Adrenal gland (tissue), 12 donors: Measurements from ENCODE around the gene SORBS2. TPM values are rescaled to one million over a fixed set of nuclear protein-coding genes. Genes with fewer than 3 reads are reported as not detected.

Source experiments
- DNase-seq, 7 donors: peaks; one replicate each; pipeline ENCODE4 v3.0.0-alpha.2; 2019 to 2020
- H3K27ac ChIP-seq, 5 donors: fragments of 200-600 bp; sonication (generic) in 4 of 5; 1 replicate in 3 of 5; 2 replicates in 2 of 5; pipeline versions ENCODE4 v1.5.1 to v1.8.0; 2016 to 2020; ENCODE audit warnings: mild to moderate bottlenecking in 1 of 5
- H3K27me3 ChIP-seq: fragments of 200-600 bp; 2 replicates; pipeline ENCODE4 v1.8.0; 2021
- H3K36me3 ChIP-seq, 2 donors: fragments of 200-600 bp; replicated peaks in 1 of 2; 1 replicate in 1 of 2; 2 replicates in 1 of 2; pipeline versions ENCODE4 v1.5.1 to v1.8.0; 2018 to 2022
- H3K4me1 ChIP-seq, 2 donors: fragments of 200-600 bp; replicated peaks in 1 of 2; 1 replicate in 1 of 2; 2 replicates in 1 of 2; pipeline versions ENCODE4 v1.5.1 to v1.8.0; 2018 to 2021
- H3K4me3 ChIP-seq, 4 donors: fragments of 200-600 bp; sonication (generic) in 3 of 4; one replicate each; pipeline ENCODE4 v1.5.1; 2016 to 2018
- H3K9me3 ChIP-seq, 3 donors: fragments of 200-600 bp; sonication (generic) in 1 of 3; replicated peaks in 1 of 3; 1 replicate in 2 of 3; 2 replicates in 1 of 3; pipeline versions ENCODE4 v1.5.1 to v1.8.0; 2016 to 2021
- POLR2A ChIP-seq, 2 donors: fragments of 450-650 bp; IDR thresholded peaks; one replicate each; pipeline ENCODE4 v1.6.1; 2017; ENCODE audit warnings: antibody characterized with exemption in 2 of 2, mild to moderate bottlenecking in 2 of 2, moderate library complexity in 1 of 2
- WGBS, 4 donors: extraction: QIAGEN DNeasy Blood & Tissue Kit in 2 of 4; methylation state at CpG; one replicate each; pipeline versions ENCODE4 v1.1.5 to v1.1.7; 2013 to 2017; 5-methylcytosine and 5-hydroxymethylcytosine counted together
- intact Hi-C, 2 donors: fragments of 100-400 bp; cut with DNase I; formaldehyde crosslinking; loops; one replicate each; pipeline versions ENCODE4 v1.14.1 to v1.15.0; 2022 to 2023
- polyA plus RNA-seq, 3 donors: library from polyadenylated mRNA; stranded (reverse); fragments of 200-250 nt in 2 of 3; fragments of 350-450 nt in 1 of 3; fragmentation: Illumina TruSeq in 1 of 3; extraction: RNeasy Lipid Tissue Mini Kit (QIAGEN cat#74804) in 1 of 3; gene quantifications; one replicate each; pipeline ENCODE4 v1.2.3, GENCODE V29; 2013 to 2014
- total RNA-seq, 9 donors: library from RNA; depleted of rRNA in 4 of 9; stranded (reverse); fragments of >200 nt in 4 of 9; fragments of 120-200 nt in 1 of 9; fragmentation: NEBNext Ultra II Directional in 1 of 9; extraction: Animal tissue kit (Norgen Biotek cat#: 25700) in 1 of 9; gene quantifications; one replicate each; pipeline versions ENCODE4 v1.1.0 to v1.2.4, GENCODE V29; 2013 to 2023
- TF ChIP-seq, protein P1 (sequence below), 6 experiments: fragments of 450-650 bp in 4 of 6; fragments of 200-600 bp in 2 of 6; sonication (generic) in 1 of 6; IDR thresholded peaks; 1 replicate in 5 of 6; 2 replicates in 1 of 6; pipeline versions ENCODE4 v1.5.1 to v1.8.0; 2016 to 2021; ENCODE audit warnings: antibody characterized with exemption in 6 of 6, mild to moderate bottlenecking in 2 of 6, moderate library complexity in 1 of 6
- donor health status: healthy with polysubstance abuse.
- donor health status: Bipolar disorder and iron deficiency.
- donor health status: DM: yes; HTN: yes; CAD: no.
- donor health status: DM: no; HTN: no; CAD: no.
- donor health status: DM: no; HTN: no; CAD: no.
- donor health status: DM: yes; HTN: yes; CAD: no.

SORBS2 gene
- total and polyA plus RNA-seq, 12 donors, result 126 to 875 (median 582) TPM

DNA sequence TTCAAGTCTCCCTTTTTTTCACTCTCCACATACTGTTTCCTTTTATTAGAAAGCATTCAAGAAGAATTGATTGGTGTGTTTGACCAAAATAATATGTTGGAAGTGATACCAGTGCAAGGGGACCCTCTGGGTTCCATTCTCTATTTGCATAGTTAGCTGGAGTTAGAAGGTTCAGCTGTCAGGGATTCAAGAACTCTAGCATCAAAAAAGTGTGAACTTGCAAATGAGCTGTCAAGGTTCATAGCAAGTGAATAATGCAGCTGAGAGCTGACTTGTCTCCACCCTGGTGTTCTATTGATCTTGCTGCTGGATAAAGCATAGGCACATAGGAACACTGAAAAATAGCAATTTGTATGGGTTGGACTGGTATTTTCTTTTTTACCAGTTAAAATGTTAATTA, 73.2 kb downstream of the SORBS2 start:
- Histone ChIP-seq H3K27ac (peak overlapping the region; percentile 14 to 79 (median 66)), H3K4me1 (peaks cover 56 to 83% of the 10 kb centered on the region in 2 donors), H3K9me3 (no peaks in the 10 kb centered on the region), H3K36me3 (peaks cover 0 to 2% of the 10 kb centered on the region in 2 donors), H3K27me3 (no peaks in the 10 kb centered on the region), H3K4me3 (no peak overlapping the region)
- TF ChIP-seq POLR2A (IDR thresholded peaks at IDR 0.05), result no peak
- TF ChIP-seq, protein P1, sequence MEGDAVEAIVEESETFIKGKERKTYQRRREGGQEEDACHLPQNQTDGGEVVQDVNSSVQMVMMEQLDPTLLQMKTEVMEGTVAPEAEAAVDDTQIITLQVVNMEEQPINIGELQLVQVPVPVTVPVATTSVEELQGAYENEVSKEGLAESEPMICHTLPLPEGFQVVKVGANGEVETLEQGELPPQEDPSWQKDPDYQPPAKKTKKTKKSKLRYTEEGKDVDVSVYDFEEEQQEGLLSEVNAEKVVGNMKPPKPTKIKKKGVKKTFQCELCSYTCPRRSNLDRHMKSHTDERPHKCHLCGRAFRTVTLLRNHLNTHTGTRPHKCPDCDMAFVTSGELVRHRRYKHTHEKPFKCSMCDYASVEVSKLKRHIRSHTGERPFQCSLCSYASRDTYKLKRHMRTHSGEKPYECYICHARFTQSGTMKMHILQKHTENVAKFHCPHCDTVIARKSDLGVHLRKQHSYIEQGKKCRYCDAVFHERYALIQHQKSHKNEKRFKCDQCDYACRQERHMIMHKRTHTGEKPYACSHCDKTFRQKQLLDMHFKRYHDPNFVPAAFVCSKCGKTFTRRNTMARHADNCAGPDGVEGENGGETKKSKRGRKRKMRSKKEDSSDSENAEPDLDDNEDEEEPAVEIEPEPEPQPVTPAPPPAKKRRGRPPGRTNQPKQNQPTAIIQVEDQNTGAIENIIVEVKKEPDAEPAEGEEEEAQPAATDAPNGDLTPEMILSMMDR (IDR thresholded peaks at IDR 0.05), result no peak
- intact Hi-C loops, result no loop called here
- no peak for DNase-seq

DNA sequence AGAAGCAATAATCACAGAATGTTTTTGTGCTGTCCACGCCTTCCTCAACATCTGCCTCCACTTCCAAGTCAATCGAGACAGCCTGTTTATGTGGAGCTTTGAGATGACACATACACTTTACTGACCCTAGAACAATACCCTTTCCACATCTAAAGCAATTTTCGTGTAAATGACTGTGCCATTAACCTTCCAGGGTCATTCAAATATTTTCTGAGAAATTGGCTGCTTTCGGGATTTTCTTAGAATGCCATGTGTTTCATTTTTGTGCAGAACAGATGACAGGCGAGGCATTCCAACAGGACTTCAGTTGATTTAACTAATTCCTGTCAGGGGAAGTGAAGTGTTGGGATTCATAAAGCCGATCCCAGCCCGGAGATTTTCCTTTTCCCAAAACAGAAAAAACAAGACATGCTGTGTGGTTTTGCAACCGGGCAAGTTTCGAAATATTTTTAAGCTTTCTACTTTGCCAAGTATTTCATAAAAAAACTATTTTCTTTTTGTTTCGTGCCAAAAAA, 73.9 kb downstream of the SORBS2 start:
- H3K4me1 ChIP-seq, result peaks cover 53 to 78% of the 10 kb centered on the region in 2 donors
- no peaks in the 10 kb centered on the region for H3K27me3 ChIP-seq
- H3K27ac ChIP-seq, result peak overlapping the region; percentile 40 to 91 (median 71)
- 12 to 17% (median 15%) methylated on average over 10 of the region's 10 CpGs for WGBS, 4 donors
- H3K9me3 ChIP-seq, result no peaks in the 10 kb centered on the region
- peak in 6 of 7 donors; percentile 55 to 82 (median 64) for DNase-seq
- no peak for TF ChIP-seq POLR2A (IDR thresholded peaks at IDR 0.05)
- TF ChIP-seq, protein P1 (IDR thresholded peaks at IDR 0.05), result no peak
- peak overlapping the region in 1 of 4 donors; percentile 4 for H3K4me3 ChIP-seq
- intact Hi-C loops, result no loop called here
- peaks cover 0 to 7% of the 10 kb centered on the region in 2 donors for H3K36me3 ChIP-seq

DNA sequence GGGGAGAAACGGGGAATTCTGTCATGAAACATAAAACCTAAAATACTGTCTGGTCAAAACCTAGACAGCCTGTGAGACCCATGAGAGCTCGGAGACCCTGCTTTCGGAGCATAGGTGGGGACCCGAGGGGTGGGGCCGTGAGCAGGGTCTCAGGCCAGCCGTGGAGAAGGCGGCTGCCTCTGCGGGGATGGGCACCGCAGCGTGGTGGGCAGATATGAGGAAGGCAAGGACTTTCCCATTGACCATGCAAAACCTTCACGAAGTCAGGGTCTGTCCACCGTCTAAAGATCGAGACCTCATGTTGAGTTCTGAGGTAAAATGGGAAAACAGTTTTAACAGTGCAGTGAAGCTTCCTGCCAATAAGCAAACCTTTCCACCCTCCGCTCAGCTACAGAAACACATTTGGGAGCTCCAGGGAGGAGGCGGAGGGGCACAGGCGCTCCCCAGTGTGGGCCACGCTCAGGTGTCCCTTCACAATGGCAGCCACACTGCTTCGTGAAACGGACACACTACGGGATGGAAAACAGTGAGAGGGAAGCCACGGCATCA, 74.4 kb downstream of the SORBS2 start:
- 64 to 74% (median 71%) methylated on average over 21 of the region's 21 CpGs for WGBS, 4 donors
- intact Hi-C loops, result no loop called here
- Histone ChIP-seq H3K4me3 (peak overlapping the region in 1 of 4 donors; percentile 4), H3K36me3 (peaks cover 0 to 7% of the 10 kb centered on the region in 2 donors), H3K27ac (peak overlapping the region; percentile 40 to 91 (median 71)), H3K27me3 (no peaks in the 10 kb centered on the region), H3K4me1 (peaks cover 47 to 73% of the 10 kb centered on the region in 2 donors), H3K9me3 (no peaks in the 10 kb centered on the region)
- no peak for DNase-seq
- peak in 1 of 2 donors; percentile 10 for TF ChIP-seq POLR2A (IDR thresholded peaks at IDR 0.05)
- TF ChIP-seq, protein P1 (IDR thresholded peaks at IDR 0.05), result no peak

DNA sequence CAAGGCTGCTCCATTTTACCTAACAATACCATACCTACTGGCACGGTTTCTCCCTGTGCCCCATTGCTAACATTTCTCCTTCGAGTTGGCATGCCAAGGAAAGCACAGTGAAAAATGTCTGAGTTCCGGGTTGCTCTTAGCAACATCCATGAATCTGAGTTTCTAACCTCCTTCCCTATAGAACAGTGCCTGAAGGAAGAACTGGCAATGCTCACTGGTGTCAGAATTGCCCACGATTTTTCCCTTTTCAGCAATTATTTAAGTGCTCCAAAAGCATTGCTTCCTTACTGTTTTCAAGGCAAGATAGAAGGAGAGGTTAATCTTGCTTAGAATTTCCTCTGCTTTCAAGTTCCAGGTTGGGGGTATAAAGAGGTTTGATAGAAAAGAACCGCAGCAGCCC, 75.1 kb downstream of the SORBS2 start:
- Histone ChIP-seq H3K9me3 (no peaks in the 10 kb centered on the region), H3K27ac (peak overlapping the region; percentile 40 to 91 (median 71)), H3K4me1 (peaks cover 41 to 69% of the 10 kb centered on the region in 2 donors), H3K27me3 (no peaks in the 10 kb centered on the region), H3K36me3 (peaks cover 0 to 7% of the 10 kb centered on the region in 2 donors), H3K4me3 (no peak overlapping the region)
- WGBS, 4 donors, result 43 to 59% (median 53%) methylated on average over 5 of the region's 5 CpGs
- intact Hi-C loops, result no loop called here
- no peak for TF ChIP-seq POLR2A (IDR thresholded peaks at IDR 0.05)
- TF ChIP-seq, protein P1 (IDR thresholded peaks at IDR 0.05), result no peak
- no peak for DNase-seq
